HG03280 (cell line): ENCODE data around the gene COL15A1.
"Not testable (repeated sequence)": the region's sequence is repeated elsewhere in the genome, so short reads cannot be mapped to it uniquely, and the experiment has no call there.

Experiments used
- ATAC-seq: cut with Tn5 transposase; IDR thresholded peaks from one replicate; pipeline ENCODE4 v1.9.1; 2021; ENCODE audit warnings: mild to moderate bottlenecking, moderate library complexity; ENCODE audit not compliant: unreplicated experiment

Gene COL15A1

DNA sequence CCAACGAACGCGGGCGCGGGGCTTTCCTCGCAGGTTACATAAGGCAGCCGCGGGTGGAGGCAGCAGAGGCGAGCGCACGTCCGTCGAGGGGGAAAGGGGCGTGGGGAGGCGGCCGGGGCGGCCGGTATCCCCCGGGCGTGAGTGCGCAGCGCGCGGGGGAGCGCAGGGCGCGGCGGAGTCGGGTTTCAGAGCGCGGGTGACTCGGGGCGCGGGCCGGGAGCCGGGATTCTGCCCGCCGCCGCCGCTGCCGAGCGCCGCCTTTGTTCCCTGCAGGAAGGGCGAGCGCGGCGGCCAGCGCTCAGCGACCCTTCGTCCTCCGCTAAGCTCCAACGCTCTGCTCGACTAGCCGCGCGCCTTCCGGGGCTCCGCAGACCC lies at the start of gene COL15A1:
TSS of gene COL15A1 (plus strand) at position 226 of the 375 bp plus-strand sequence. CDS start 155 bp downstream, outside the sequence.
- no peak for ATAC-seq

DNA sequence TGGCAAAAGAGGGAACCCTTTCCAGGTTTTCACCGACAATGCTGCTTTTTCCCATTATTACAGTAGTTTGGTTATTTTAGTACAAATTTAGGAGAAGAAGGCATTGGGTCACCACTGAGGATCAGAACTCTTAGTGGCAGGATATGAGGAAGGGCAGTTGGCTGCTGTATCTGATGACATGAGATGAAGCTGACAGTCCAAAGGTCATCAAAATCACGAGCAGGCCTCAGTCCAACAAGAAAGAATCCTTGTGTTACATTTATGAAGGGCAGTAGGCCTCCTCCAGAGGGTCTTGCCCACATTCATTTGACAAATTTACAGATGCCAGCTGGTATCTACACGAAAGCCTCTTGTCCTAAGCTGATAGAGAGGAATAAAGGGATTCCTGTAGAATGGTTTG lies 49.5 kb upstream of the COL15A1 start:
- ATAC-seq: no peak

DNA sequence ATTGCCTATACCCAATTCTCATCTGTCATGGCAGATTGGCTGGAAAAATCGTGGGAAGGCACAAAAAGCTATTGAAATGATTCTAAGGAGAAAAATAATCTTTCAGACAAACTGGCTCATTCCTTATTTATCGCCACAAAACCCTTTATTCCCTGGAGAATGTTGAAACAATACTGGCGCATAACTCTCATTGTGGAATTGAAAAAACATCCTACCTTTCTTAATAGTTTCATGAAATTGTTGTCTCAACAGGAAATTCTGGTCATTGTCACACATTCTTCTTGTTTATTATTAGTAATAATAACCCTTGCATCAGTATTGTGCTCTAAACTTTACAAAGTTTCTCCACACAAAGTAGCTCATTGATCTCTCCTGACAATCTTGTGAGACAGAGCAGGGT lies 48.9 kb upstream of the COL15A1 start:
- ATAC-seq: no peak

DNA sequence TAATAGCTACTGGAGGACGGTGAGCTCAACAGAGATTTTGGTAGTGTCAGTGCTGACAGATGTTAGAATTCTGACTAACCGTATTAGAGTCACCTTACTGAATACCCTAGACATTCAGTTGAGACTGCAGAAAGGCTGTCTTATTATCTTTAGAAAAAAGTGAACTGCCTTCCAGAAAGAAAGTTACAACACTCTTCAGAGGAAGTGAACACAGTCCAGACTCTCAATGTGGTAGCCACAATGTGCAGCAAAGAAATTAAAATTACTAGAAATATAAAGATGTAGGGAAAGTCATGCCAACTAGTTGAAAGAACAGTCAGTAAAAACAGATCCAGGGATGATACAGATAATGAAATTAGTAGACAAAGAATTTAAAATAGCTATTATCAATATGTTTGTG lies 47.1 kb upstream of the COL15A1 start:
- no peak for ATAC-seq

DNA sequence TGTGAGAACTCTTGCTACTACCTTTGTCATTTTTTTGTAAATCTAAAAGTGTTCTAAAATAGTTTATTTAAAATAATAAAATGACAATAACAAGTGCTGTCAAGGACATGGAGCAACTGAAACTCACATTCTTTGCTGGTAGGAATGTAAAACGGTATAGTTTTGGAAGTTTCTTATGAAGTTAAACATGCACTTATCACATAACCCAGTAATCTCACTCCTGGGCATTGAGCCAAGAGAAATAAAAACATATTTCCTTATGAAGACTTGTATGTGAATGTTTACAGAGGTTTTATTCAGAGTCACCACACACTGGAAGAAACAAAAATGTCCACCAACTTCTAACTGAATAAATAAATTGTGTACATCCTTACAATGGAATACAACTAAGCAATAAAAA lies 46.0 kb upstream of the COL15A1 start:
- ATAC-seq: no peak

DNA sequence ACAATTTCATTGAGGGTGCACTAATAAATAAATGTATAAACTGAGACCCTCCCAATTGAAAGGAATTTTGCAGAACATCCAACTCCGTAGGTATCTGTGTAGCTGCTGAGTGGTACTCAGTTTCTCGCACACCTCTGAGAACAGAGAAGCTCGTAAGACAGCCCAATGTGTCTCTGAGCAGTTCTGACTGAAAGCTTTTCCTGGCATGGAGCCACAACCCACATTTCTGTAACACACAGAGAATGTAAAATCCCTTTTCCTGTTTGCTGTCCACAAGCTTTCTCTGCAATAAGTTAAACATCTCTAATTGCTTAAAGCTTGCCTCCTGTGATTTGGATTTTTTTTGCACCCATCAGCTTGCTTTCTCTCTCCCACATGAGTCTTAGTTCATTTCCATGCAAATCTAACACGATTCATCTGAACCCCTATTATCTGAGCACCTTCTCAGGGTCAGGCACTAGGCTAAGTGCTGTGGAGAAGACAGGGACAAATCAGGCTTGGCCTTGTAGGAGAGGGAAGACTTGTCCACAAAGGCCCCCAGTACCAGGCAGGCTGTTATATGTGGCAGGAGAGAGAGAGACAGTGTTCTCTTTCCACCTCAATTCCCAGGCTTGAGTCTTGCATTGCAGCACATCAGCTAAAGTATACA lies 44.2 kb upstream of the COL15A1 start:
- no peak for ATAC-seq

DNA sequence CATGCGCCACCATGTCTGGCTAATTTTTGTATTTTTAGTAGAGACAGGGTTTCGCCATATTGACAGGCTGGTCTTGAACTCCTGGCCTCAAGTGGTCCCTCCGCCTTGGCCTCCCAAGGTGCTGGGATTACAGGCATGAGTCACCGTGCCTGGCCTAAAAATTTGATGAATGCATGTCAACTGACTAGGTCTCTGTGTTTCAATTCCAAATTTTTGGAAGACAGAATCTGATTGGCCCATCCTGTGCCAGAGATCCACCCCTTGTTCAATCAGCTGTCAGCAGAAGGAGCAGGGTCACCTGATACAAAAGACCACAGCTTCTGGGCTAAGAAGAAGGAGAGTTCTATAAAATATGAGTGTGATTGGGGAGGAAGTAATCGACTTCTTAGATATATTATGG lies 43.5 kb upstream of the COL15A1 start:
- no peak for ATAC-seq

DNA sequence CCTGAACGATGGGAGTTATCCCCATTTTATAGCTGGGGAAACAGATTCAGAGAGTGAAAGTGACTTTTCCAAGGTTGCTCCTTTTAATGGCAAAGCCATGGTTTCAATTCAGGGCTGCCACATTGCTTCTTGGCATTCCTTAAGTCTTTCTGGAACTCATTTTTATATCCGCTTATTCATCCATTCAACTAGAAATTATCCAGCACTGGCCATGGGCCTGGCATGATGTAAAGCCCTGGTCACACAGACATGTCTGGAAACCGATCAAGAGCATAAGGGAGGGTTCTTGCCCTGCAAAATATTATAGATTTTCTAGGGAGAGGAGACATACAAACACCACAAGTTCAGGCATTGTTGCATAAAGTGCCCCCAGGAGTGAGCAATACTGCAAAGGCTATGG lies 43.0 kb upstream of the COL15A1 start:
- no peak for ATAC-seq

DNA sequence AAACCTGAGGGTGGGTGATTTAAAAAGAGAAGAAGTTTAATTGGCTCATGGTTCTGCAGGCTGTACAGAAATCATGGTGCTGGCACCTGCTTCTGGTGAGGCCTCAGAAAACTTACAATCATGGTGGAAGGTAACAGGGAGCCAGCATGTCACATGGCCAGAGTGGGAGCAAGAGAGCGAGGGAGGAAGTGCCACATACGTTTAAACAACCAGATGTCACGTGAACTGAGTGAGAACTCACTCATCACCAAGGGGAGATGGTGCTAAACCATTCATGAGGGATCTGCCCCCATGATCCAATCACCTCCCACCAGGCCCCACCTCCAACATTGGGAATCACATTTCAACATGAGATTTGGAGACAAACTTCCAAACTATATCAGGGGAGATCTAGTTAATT lies 41.9 kb upstream of the COL15A1 start:
- ATAC-seq: not testable (repeated sequence)

DNA sequence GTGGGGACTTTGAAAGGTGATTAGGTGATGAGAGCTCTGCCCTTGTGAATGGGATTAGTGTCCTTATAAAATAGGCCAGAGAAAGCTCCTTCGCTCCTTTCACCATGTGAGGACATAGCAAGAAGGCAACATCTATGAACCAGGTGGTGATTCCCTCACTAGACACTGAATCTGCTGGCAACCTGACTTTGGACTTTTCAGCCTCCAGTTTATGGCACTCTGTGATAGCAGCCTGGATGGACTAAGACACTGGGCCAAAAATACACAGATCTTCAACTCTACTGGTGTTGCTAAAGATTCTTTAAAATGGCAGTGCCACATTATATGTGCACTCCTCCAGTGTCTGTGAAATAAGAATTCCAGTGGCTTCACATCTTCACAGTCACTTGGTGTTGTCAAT lies 41.2 kb upstream of the COL15A1 start:
- no peak for ATAC-seq

DNA sequence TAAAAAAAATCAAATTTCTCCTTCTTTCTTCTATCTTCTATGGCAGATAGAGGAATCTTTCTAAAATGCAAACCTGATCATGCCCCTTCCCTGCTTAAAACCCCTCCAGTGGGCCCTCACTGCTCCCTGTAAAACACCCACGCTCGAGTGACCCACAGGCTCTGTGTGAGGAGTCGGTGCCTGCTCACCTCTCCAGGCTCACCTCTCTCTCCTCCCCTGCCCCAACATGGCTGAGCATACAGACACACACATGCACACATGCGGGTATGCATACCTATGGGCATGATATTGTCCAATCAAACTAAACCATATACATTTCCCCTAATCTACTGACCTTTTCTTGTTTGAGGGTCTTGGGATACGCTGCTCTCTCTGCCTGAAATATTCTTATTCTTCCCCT lies 40.8 kb upstream of the COL15A1 start:
- no peak for ATAC-seq

DNA sequence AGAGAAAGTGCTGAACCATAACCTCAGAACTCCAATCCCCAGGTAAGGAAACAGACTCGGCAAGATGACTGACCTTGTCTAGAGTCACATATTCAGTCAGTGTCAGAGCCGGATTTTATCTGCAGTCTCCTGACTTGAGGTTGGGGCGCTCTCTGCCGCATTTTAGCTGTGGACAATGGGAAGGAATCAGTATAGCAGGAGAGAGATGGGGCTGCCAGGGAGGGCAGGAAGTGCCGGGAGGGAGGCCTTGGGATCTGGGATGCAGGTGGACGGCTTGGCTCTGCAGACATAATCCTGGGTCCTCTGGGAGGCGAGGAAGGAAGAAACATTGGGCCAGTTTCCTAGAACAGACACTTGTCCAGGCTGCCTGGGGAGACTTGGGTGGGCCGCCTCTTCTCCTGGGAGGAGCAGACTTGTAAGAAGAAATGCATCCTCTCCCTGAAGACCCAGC lies 39.7 kb upstream of the COL15A1 start:
- no peak for ATAC-seq

DNA sequence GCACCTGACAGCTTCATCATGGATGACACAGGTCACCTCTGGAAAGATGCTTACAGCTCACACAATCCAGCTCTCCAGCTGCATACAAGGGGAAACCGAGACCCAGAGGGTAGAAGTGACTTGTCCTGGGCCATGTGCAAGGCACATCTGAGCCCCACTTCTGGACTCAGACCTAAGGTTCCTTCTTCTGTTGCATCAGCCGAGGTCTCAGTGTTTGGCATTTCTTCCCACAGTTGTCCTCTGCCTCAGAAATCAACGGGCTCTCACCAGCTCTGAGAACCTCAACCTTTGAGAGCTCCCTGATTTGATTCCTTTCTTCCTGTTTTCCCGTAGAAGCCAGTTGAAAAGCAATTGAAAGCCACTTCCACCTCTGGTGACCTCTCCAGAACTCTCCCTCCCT lies 38.7 kb upstream of the COL15A1 start:
- no peak for ATAC-seq

DNA sequence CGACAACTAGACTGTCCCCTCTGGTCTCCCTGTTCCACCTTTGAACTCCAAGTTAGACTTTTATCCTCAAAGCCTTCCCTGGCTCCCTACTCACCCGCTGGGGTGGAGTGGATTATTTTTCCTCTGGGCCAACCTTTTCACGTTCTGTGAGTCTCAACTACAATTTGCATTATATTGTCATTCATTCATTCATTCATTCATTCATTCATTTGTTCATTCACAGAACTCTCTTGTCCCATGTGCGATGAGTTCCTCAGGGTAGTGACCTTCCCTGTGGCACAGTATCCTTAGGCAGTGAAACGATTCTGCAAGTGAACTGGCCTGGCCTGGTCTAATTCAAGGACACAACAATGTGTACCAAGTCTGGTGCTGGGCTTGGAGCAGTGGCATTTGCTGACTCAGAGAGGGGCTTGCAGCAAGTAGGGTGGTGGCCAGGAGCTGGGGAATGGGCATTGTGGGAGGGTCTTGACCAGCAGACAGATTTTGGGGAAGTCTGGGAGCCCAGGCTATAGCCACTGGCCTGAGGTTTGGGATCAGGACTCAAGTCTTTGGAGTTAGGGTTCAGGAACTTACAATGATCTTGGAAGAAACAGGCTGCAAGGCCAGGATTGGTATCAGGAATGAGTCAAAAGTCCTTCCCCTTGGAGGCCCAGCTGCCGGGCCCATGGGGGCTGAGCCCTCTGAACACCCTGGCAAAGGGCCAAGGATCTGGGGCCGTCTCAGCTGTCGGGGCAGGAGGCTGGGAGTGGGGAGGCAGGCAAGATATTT lies 37.2 kb upstream of the COL15A1 start:
- ATAC-seq: no peak

DNA sequence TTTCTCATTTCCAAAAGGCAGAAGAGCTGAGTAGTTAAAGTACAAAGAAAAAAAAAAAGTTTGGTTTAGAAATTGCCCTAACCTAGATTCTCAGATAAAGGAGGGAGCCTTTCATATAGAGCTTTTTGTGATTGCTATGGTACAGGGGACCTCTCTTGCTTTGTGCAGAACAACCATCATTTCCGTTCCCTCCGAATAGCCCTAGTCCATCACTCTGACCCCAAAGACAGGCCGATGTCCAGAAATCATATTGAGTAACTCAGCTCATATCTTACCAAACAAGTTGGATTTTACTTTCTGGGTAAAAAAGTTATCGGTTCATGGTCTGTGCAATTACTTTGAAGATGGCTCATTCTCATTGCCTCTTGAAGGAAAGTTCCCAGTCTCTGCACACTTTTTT lies 36.7 kb upstream of the COL15A1 start:
- no peak for ATAC-seq

DNA sequence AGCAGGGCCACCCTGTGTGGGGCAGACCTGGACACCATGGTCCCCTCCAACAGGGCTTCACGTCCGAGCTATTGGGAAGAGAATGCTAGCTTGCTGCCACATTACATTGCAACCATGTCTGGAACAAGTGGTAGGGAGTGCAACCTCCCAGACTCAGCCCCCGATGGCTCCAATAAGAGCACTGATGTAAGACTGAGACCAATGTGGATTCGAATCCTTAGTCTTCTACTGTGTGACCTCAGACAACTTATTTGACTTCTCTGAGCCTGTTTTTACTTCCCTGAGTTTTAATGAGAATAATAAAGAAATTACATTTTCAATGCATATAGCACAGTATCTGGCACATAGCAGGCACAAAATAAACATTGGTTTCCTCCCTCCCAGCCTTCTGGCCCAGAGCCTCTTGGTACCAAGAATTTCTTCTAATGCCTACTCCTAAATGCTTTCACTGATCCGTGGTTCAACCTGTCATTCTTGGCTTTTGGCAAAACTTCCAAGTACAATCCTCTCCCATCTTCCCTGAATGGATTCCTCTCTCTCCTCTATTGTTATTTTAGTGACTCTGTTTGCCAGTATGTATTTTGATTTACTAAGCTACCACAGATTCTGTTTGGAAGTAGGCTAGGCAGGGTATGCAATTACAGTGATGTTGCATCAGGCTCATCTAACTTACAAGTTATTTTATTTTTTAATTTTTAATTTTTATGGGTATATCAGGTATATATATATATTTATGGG lies 34.6 kb upstream of the COL15A1 start:
- no peak for ATAC-seq

DNA sequence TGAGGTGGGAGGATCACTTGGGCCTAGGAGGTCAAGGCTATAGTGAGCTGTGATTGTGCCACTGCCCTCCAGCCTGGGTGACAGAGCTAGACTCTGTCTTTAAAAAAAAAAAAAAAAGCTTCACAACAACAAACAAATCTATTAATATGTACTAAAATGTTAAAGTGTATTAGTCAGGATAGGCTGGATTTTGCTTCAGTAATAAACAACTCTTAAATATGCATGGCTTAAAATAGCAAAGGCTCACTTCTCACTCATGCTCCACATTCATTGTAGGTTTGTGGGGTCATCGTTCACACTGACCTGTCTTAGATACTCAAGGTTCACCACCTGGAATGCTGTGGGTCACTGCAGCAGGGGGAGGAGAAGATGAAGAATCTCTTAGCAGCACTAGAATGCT lies 33.8 kb upstream of the COL15A1 start:
- no peak for ATAC-seq

DNA sequence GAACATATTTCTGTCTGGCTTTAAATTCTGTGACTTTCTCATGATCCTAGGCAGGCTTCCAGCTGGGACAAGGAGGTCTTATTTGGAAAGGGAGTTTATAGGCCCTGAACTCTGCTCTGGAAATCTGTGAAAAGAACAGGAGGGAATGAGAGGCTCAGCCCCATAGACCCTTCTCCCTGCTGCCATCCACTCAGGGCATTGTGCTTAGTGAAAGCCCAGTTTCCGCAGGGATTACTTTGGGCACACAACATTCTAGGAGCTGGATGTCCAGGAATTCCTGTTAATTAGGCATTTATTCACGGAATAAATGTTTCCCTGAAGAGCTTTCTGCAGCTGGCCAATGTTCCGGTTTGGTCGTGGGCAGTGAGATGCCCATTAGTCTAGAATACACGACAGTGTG lies 32.7 kb upstream of the COL15A1 start:
- no peak for ATAC-seq

DNA sequence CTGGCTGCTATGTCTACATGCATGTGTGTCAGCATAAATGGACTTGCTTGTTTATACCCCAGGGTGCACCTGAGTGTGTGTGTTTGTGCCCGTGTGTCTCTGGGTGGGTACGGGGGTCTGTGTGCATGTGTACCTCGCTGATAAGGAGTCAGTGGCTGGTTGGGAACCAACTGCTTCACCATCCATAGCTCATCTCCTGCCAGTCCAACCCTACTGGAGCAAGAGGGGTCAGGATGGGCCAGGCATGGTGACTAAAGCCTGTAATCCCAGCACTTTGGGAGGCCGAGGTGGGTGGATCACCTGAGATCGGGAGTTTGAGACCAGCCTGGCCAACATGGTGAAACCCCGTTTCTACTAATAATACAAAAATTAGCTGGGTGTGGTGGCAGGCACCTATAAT lies 32.0 kb upstream of the COL15A1 start:
- ATAC-seq: not testable (repeated sequence)

DNA sequence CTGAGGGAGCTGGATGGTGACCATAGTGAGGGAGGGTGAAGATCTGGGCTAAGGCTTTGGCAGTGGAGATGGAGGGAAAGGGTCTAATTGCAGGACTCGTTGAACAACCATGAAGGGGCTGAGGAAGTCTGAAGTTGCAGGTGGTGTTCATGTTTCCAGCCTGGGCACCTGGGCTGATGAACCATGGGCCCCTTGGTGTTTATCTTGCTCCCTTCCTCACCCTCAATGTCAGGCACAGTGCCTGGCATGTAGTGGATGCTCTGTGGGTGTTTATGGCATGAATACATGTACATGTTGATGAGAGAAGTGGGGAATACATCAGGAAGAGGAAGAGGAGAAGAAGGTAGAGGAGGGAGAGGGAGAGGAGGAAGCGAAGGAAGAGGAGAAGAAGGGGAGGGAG lies 31.3 kb upstream of the COL15A1 start:
- no peak for ATAC-seq

DNA sequence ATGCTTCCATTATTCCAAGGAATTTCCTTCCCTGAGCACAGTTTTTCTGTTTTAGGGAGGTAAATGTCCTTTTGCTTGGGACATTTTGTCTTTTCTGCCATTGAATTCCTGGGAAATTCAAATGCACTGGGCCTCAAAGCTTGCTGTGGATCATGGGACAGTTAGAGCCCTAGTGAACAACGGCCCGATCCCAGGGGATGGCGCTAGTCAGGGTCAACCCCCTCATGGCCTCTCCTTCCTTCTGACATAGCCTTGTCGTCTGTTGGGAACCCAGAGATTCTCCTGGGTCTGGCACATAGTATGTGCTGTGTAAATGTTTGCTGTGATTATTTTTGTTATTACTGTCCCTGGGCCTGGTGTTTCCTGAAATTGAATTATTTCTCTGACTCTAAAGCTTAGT lies 30.7 kb upstream of the COL15A1 start:
- ATAC-seq: no peak

DNA sequence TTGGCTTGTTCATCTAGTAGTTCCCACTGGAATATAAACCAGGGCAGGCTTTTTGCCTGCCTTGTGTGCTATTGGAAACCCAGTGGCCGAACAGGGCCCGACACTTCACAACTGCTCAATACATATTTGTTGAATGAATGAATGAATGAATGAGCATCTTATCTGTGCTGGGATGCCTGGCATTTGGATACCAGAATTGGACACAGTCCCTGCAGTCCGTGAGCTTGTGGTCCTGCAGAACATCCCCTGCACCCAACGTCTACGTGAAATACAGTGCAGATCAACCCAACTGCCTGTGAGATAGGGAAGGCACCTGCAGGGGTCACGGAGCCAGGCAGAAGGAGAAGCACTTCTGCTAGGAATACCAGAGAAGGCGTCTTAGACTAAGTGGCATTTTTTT lies 30.0 kb upstream of the COL15A1 start:
- ATAC-seq: no peak
